ENCODE data around the gene ANXA2.

Gene ANXA2

GRCh38 chr15:60370869-60371136 lies 27.0 kb downstream of the ANXA2 start:
- no peak for DNase-seq (ENCODE audit: low read depth, low spot score)

GRCh38 chr15:60370105-60370868 lies 27.5 kb downstream of the ANXA2 start:
- DNase-seq (ENCODE audit: low read depth, low spot score): no peak

GRCh38 chr15:60369696-60370095 lies 28.1 kb downstream of the ANXA2 start:
- no peak for DNase-seq (ENCODE audit: low read depth, low spot score)

GRCh38 chr15:60364612-60364924 lies 33.2 kb downstream of the ANXA2 start:
- DNase-seq (ENCODE audit: low read depth, low spot score): no peak

- no peak for DNase-seq (ENCODE audit: low read depth, low spot score)
Observed at GRCh38 chr15:60363903-60364611, 33.7 kb downstream of the ANXA2 start.

GRCh38 chr15:60363087-60363549 lies 34.7 kb downstream of the ANXA2 start:
- no peak for DNase-seq (ENCODE audit: low read depth, low spot score)

- no peak for DNase-seq (ENCODE audit: low read depth, low spot score)
Observed at GRCh38 chr15:60362321-60363086, 35.3 kb downstream of the ANXA2 start.

- peak; percentile 74 for DNase-seq (ENCODE audit: low read depth, low spot score)
Observed at GRCh38 chr15:60359738-60360137, 38.0 kb downstream of the ANXA2 start.

- DNase-seq (ENCODE audit: low read depth, low spot score): peak; percentile 71
Observed at GRCh38 chr15:60358935-60359682, 38.7 kb downstream of the ANXA2 start.

GRCh38 chr15:60356832-60357231 lies 41.0 kb downstream of the ANXA2 start:
- no peak for DNase-seq (ENCODE audit: low read depth, low spot score)

GRCh38 chr15:60355148-60355857 lies 42.5 kb downstream of the ANXA2 start:
- DNase-seq (ENCODE audit: low read depth, low spot score): no peak

- DNase-seq (ENCODE audit: low read depth, low spot score): no peak
Observed at GRCh38 chr15:60353245-60353920, 44.4 kb downstream of the ANXA2 start.

- DNase-seq (ENCODE audit: low read depth, low spot score): no peak
Observed at GRCh38 chr15:60352525-60352924, 45.3 kb downstream of the ANXA2 start.

GRCh38 chr15:60351066-60351465 lies 46.7 kb downstream of the ANXA2 start:
- DNase-seq (ENCODE audit: low read depth, low spot score): no peak

- no peak for DNase-seq (ENCODE audit: low read depth, low spot score)
Observed at GRCh38 chr15:60350108-60350507, 47.7 kb downstream of the ANXA2 start.

- DNase-seq (ENCODE audit: low read depth, low spot score): no peak
Observed at GRCh38 chr15:60349589-60349988, 48.2 kb downstream of the ANXA2 start.

GRCh38 chr15:60347480-60348049 lies 50.2 kb downstream of the ANXA2 start:
- DNase-seq (ENCODE audit: low read depth, low spot score): no peak

GRCh38 chr15:60346653-60347052 lies 51.1 kb downstream of the ANXA2 start:
- no peak for DNase-seq (ENCODE audit: low read depth, low spot score)

- peak; percentile 9 for DNase-seq (ENCODE audit: low read depth, low spot score)
Observed at GRCh38 chr15:60346077-60346476, 51.7 kb downstream of the ANXA2 start.

- DNase-seq (ENCODE audit: low read depth, low spot score): peak; percentile 10
Observed at GRCh38 chr15:60345598-60345997, 52.2 kb downstream of the ANXA2 start.

All from astrocyte of the hippocampus (primary cell).